ENCODE data around the gene ZNF516.

GRCh38 chr18:76368271-76368670 lies 126.8 kb downstream of the ZNF516 start:
- TF ChIP-seq CTCF (IDR thresholded peaks at IDR 0.05; ENCODE audit: poor library complexity) (no peak), EZH2 (IDR thresholded peaks at IDR 0.05; ENCODE audit: borderline replicate concordance) (no peak)

Data from hepatocyte (in vitro differentiated cells).